Measurements from ENCODE around the gene BNC2.
A peak's percentile ranks its signal among the peaks of the same experiment; 100 is the strongest.
"Not testable (repeated sequence)": the region's sequence is repeated elsewhere in the genome, so short reads cannot be mapped to it uniquely, and the experiment has no call there.

Gene BNC2

GRCh38 chr9:16870596-16871335 is at the start of gene BNC2:
BNC2 (minus strand) TSS chr9:16870670; CDS start chr9:16870648, 22 bp downstream.
- Histone ChIP-seq H3K27me3 (ENCODE audit: control insufficient read depth, insufficient read depth, low read length) (no peaks in the 10 kb centered on the region), H3K36me3 (ENCODE audit: control insufficient read depth, insufficient read depth, low read length) (no peaks in the 10 kb centered on the region), H3K9me3 (ENCODE audit: control insufficient read depth, low read length) (no peaks in the 10 kb centered on the region), H3K4me1 (peaks cover 5% of the 10 kb centered on the region), H3K27ac (peak within 1 kb of the TSS; percentile 54), H3K79me2 (no peaks in the 10 kb centered on the region), H3K4me2 (ENCODE audit: low read length) (peak within 1 kb of the TSS; percentile 87), H3K9ac (peak within 1 kb of the TSS; percentile 7), H3K4me3 (ENCODE audit: low read depth, low read length) (peak within 1 kb of the TSS; percentile 75), H2AFZ (peak within 1 kb of the TSS; percentile 78)
- no peak for TF ChIP-seq CTCF (IDR thresholded peaks at IDR 0.05)

- no peak overlapping the region for H2AFZ ChIP-seq
- H3K4me3 ChIP-seq (ENCODE audit: low read depth, low read length), result no peak overlapping the region
- TF ChIP-seq CTCF (IDR thresholded peaks at IDR 0.05), result no peak
Measured at GRCh38 chr9:16918920-16919319, 48.5 kb upstream of the BNC2 start.

GRCh38 chr9:16915126-16915831 is 44.8 kb upstream of the BNC2 start:
- H3K4me2 ChIP-seq (ENCODE audit: low read length), result no peak overlapping the region
- no peaks in the 10 kb centered on the region for H3K79me2 ChIP-seq
- no peak for TF ChIP-seq CTCF (IDR thresholded peaks at IDR 0.05)
- no peaks in the 10 kb centered on the region for H3K27me3 ChIP-seq (ENCODE audit: control insufficient read depth, insufficient read depth, low read length)
- no peak overlapping the region for H3K9ac ChIP-seq
- H3K36me3 ChIP-seq (ENCODE audit: control insufficient read depth, insufficient read depth, low read length), result no peaks in the 10 kb centered on the region
- no peaks in the 10 kb centered on the region for H3K4me1 ChIP-seq
- no peak overlapping the region for H2AFZ ChIP-seq
- no peaks in the 10 kb centered on the region for H3K9me3 ChIP-seq (ENCODE audit: control insufficient read depth, low read length)
- no peak overlapping the region for H3K27ac ChIP-seq
- H3K4me3 ChIP-seq (ENCODE audit: low read depth, low read length), result no peak overlapping the region

More at GRCh38 chr9:16918920-16919319, 48.5 kb upstream of the BNC2 start:
- H3K79me2 ChIP-seq, result no peaks in the 10 kb centered on the region
- no peaks in the 10 kb centered on the region for H3K36me3 ChIP-seq (ENCODE audit: control insufficient read depth, insufficient read depth, low read length)
- no peak overlapping the region for H3K4me2 ChIP-seq (ENCODE audit: low read length)
- H3K4me1 ChIP-seq, result no peaks in the 10 kb centered on the region
- no peaks in the 10 kb centered on the region for H3K9me3 ChIP-seq (ENCODE audit: control insufficient read depth, low read length)
- no peak overlapping the region for H3K9ac ChIP-seq
- H3K27me3 ChIP-seq (ENCODE audit: control insufficient read depth, insufficient read depth, low read length), result no peaks in the 10 kb centered on the region
- no peak overlapping the region for H3K27ac ChIP-seq

GRCh38 chr9:16912197-16912596 is 41.7 kb upstream of the BNC2 start:
- Histone ChIP-seq H3K79me2 (no peaks in the 10 kb centered on the region), H3K27ac (no peak overlapping the region)

GRCh38 chr9:16908206-16908605 is 37.7 kb upstream of the BNC2 start:
- not testable (repeated sequence) for H2AFZ ChIP-seq; H3K27me3 ChIP-seq (ENCODE audit: control insufficient read depth, insufficient read depth, low read length); H3K36me3 ChIP-seq (ENCODE audit: control insufficient read depth, insufficient read depth, low read length); H3K79me2 ChIP-seq; H3K4me3 ChIP-seq (ENCODE audit: low read depth, low read length); H3K27ac ChIP-seq; H3K9me3 ChIP-seq (ENCODE audit: control insufficient read depth, low read length); H3K4me2 ChIP-seq (ENCODE audit: low read length); H3K4me1 ChIP-seq; H3K9ac ChIP-seq

More at GRCh38 chr9:16912197-16912596, 41.7 kb upstream of the BNC2 start:
- no peak for TF ChIP-seq CTCF (IDR thresholded peaks at IDR 0.05)
- no peaks in the 10 kb centered on the region for H3K27me3 ChIP-seq (ENCODE audit: control insufficient read depth, insufficient read depth, low read length)
- no peak overlapping the region for H3K9ac ChIP-seq
- no peak overlapping the region for H3K4me3 ChIP-seq (ENCODE audit: low read depth, low read length)
- H3K9me3 ChIP-seq (ENCODE audit: control insufficient read depth, low read length), result no peaks in the 10 kb centered on the region
- H2AFZ ChIP-seq, result no peak overlapping the region
- H3K36me3 ChIP-seq (ENCODE audit: control insufficient read depth, insufficient read depth, low read length), result no peaks in the 10 kb centered on the region
- H3K4me2 ChIP-seq (ENCODE audit: low read length), result no peak overlapping the region
- no peaks in the 10 kb centered on the region for H3K4me1 ChIP-seq

Data from parathyroid adenoma (tissue), 2 donors.